Ascending aorta (tissue), 2 donors: ENCODE results near the gene CDH13. TPM values are rescaled to one million over a fixed set of nuclear protein-coding genes. Genes with fewer than 3 reads are reported as not detected.

Experiments used
- DNase-seq, 2 donors: peaks; one replicate each; pipeline ENCODE4 v3.0.0-alpha.2; 2019; ENCODE audit warnings: low spot score in 2 of 2
- H3K27ac ChIP-seq, 2 donors: fragments of 200-600 bp; sonication (generic); one replicate each; pipeline ENCODE4 v1.5.1; 2016 to 2017; ENCODE audit warnings: mild to moderate bottlenecking in 1 of 2
- H3K27me3 ChIP-seq: fragments of 200-600 bp; sonication (generic); one replicate; pipeline ENCODE4 v1.5.1; 2017
- H3K36me3 ChIP-seq, 2 donors: fragments of 200-600 bp; sonication (generic); one replicate each; pipeline ENCODE4 v1.5.1; 2016
- H3K4me1 ChIP-seq, 2 donors: fragments of 200-600 bp; sonication (generic); one replicate each; pipeline ENCODE4 v1.5.1; 2016 to 2017; ENCODE audit warnings: mild to moderate bottlenecking in 1 of 2
- H3K4me3 ChIP-seq, 2 donors: fragments of 200-600 bp; sonication (generic); one replicate each; pipeline ENCODE4 v1.5.1; 2016 to 2017; ENCODE audit warnings: mild to moderate bottlenecking in 1 of 2
- H3K9me3 ChIP-seq, 2 donors: fragments of 200-600 bp; sonication (generic); one replicate each; pipeline ENCODE4 v1.5.1; 2016
- intact Hi-C: fragments of 100-400 bp; cut with DNase I; formaldehyde crosslinking; loops from one replicate; pipeline ENCODE4 v1.15.1; 2023
- total RNA-seq: library from RNA; depleted of rRNA; stranded (reverse); fragments of >200 nt; gene quantifications from one replicate; pipeline ENCODE4 v1.1.0, GENCODE V29; 2016
- TF ChIP-seq, protein P1 (sequence below), 3 experiments: fragments of 200-600 bp in 2 of 3; fragments of 450-650 bp in 1 of 3; sonication (generic) in 2 of 3; IDR thresholded peaks; one replicate each; pipeline ENCODE4 v1.5.1; 2016 to 2019; ENCODE audit warnings: antibody characterized with exemption in 3 of 3, mild to moderate bottlenecking in 1 of 3, moderate library complexity in 1 of 3

Gene CDH13
- total RNA-seq, 1 donor from 2014 or later, result 160 TPM

DNA sequence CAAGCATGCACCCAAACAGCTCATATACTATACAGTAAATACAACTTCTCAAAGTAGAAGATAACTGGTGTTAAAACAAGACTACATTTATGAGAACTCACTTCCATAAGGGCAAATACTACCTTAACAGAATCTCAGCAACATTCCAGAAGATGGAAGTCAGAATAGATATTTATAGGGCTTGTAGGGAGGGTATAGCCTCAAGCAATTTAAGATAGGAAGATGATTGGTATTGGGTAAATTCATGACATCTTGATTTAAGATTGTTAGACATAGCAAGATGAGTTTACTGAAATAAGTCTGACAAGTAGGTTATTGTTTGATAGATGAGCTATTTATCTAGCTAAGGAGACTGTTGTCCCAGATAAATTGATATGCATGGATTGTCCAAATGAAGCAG is 250.2 kb downstream of the CDH13 start:
- Histone ChIP-seq H3K27me3 (no peaks in the 10 kb centered on the region), H3K4me3 (no peak overlapping the region), H3K4me1 (peaks cover 0 to 13% of the 10 kb centered on the region in 2 donors), H3K27ac (no peak overlapping the region), H3K9me3 (no peaks in the 10 kb centered on the region), H3K36me3 (no peaks in the 10 kb centered on the region)
- intact Hi-C loops, result no loop called here
- no peak for DNase-seq
- TF ChIP-seq, protein P1, sequence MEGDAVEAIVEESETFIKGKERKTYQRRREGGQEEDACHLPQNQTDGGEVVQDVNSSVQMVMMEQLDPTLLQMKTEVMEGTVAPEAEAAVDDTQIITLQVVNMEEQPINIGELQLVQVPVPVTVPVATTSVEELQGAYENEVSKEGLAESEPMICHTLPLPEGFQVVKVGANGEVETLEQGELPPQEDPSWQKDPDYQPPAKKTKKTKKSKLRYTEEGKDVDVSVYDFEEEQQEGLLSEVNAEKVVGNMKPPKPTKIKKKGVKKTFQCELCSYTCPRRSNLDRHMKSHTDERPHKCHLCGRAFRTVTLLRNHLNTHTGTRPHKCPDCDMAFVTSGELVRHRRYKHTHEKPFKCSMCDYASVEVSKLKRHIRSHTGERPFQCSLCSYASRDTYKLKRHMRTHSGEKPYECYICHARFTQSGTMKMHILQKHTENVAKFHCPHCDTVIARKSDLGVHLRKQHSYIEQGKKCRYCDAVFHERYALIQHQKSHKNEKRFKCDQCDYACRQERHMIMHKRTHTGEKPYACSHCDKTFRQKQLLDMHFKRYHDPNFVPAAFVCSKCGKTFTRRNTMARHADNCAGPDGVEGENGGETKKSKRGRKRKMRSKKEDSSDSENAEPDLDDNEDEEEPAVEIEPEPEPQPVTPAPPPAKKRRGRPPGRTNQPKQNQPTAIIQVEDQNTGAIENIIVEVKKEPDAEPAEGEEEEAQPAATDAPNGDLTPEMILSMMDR (IDR thresholded peaks at IDR 0.05), result no peak

DNA sequence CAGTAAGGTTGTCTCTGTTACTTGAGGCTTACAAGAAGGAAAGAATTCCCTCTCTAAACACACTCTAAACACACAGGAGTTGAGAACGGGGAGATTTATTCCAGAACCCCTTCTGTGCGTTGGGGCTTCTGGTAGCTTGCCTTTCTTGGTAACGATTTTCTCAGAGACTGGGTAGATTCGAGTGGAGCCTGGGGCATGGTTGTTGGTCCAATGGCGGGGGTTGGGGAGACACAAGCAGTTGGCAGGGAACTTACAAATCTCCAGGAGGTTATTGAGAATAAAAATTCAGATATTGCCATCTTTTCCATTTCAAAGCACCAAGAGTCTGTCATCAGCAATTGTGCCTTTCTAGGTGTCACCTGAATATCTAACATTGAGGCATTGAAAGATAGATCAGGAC is 251.7 kb downstream of the CDH13 start:
- Histone ChIP-seq H3K4me3 (no peak overlapping the region), H3K9me3 (no peaks in the 10 kb centered on the region), H3K36me3 (no peaks in the 10 kb centered on the region), H3K27me3 (no peaks in the 10 kb centered on the region), H3K27ac (no peak overlapping the region), H3K4me1 (peaks cover 0 to 15% of the 10 kb centered on the region in 2 donors)
- TF ChIP-seq, protein P1 (IDR thresholded peaks at IDR 0.05), result no peak
- DNase-seq, result no peak
- intact Hi-C loops, result no loop called here

DNA sequence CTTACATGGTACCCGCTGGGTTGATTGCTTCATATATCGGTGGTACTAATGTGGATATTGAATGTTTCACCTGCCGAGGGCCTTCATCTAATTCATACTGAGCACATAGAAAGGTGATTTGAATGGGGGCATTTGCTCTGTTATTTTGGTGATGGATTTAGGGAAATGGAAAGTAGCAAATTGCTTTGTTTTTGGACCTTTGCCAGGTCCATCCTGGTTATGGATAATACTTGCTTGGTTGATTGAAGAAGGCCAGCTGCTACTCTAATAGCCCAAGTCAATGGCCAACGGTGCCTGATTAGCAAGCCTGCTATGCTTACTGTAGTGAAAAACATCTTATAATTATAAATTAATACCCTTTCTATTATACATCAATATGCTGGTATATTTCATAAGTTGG is 253.6 kb downstream of the CDH13 start:
- TF ChIP-seq, protein P1 (IDR thresholded peaks at IDR 0.05), result no peak
- DNase-seq, result no peak
- Histone ChIP-seq H3K9me3 (no peaks in the 10 kb centered on the region), H3K27me3 (no peaks in the 10 kb centered on the region), H3K27ac (no peak overlapping the region), H3K36me3 (no peaks in the 10 kb centered on the region), H3K4me3 (no peak overlapping the region), H3K4me1 (peaks cover 5 to 12% of the 10 kb centered on the region in 2 donors)
- intact Hi-C loops, result no loop called here

DNA sequence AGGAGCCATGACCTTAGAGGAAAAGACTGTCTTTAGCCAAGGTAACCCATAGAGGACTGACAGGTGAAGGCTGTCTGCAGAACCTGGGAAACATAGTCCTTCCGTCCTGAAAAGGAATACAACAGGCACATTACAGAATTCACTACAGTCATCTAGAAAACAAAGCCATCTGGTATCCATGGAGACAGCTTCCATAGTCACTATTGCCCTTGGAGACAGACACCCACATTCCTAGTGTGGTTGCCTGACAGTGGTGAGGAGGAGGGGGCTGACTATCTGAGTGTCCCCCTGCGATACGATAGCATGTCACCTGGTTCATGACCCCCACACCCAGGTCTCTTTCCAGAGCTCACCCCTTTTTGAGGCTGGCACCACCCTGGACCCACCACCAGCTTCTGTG is 254.7 kb downstream of the CDH13 start:
- Histone ChIP-seq H3K27me3 (no peaks in the 10 kb centered on the region), H3K4me3 (no peak overlapping the region), H3K4me1 (peaks cover 5 to 17% of the 10 kb centered on the region in 2 donors), H3K36me3 (no peaks in the 10 kb centered on the region), H3K27ac (peak overlapping the region in 1 of 2 donors; percentile 29), H3K9me3 (no peaks in the 10 kb centered on the region)
- intact Hi-C loops, result no loop called here
- TF ChIP-seq, protein P1 (IDR thresholded peaks at IDR 0.05), result no peak
- no peak for DNase-seq

DNA sequence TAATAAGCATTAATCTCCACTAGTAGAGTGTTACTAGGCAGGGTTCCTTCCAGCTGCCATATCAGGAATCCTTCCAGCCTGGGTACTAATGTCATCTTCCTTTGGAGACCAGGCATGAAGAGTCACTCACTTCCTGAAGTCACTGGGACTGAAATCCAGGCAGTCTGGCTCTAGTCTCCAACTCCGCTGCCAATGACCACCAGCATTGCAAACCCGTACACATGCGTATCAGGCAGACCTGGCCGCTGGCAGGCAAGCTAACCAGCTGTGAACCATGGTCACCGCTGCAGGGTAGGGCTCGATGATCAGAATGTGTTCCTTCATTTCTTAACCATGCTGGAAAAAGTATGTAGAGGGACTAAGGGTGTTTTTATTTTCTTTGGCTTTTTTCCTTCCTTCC is 255.5 kb downstream of the CDH13 start:
- H3K27ac ChIP-seq, result peak overlapping the region in 1 of 2 donors; percentile 4
- peaks cover 5 to 24% of the 10 kb centered on the region in 2 donors for H3K4me1 ChIP-seq
- H3K36me3 ChIP-seq, result no peaks in the 10 kb centered on the region
- DNase-seq, result peak in 1 of 2 donors; percentile 76
- peak overlapping the region in 1 of 2 donors; percentile 3 for H3K4me3 ChIP-seq
- TF ChIP-seq, protein P1 (IDR thresholded peaks at IDR 0.05), result no peak
- no peaks in the 10 kb centered on the region for H3K27me3 ChIP-seq
- H3K9me3 ChIP-seq, result no peaks in the 10 kb centered on the region
- intact Hi-C loops, result no loop called here
